Activated naive CD4-positive, alpha-beta T cell treated with anti-CD3 and anti-CD28 coated beads for 36 hours (primary cell): ENCODE data around the gene DHRS4. TPM values are rescaled to one million over a fixed set of nuclear protein-coding genes. Genes with fewer than 3 reads are reported as not detected.
"Not testable (repeated sequence)": the region's sequence is repeated elsewhere in the genome, so short reads cannot be mapped to it uniquely, and the experiment has no call there.

Experiments
- CTCF ChIA-PET: fragments of 350-600 bp; sonication (Branson Sonifier 250); formaldehyde crosslinking; loops from one replicate; lab custom pipeline; 2021; ENCODE audit warnings: antibody characterized with exemption; lab: Charles Lee
- DNase-seq: peaks from one replicate; pipeline ENCODE4 v3.0.0-alpha.2; 2020
- H3K27ac Mint-ChIP-seq: one replicate; pipeline ENCODE4 v1.8.0; 2021; ENCODE audit warnings: mild to moderate bottlenecking, mixed read lengths
- H3K27me3 Mint-ChIP-seq: one replicate; pipeline ENCODE4 v1.8.0; 2021; ENCODE audit warnings: low read depth, mixed read lengths
- H3K36me3 Mint-ChIP-seq: one replicate; pipeline ENCODE4 v1.8.0; 2021; ENCODE audit warnings: low read depth, mixed read lengths
- H3K4me1 Mint-ChIP-seq: one replicate; pipeline ENCODE4 v1.8.0; 2021; ENCODE audit warnings: low read depth, mixed read lengths
- H3K4me3 Mint-ChIP-seq: one replicate; pipeline ENCODE4 v1.8.0; 2021; ENCODE audit warnings: mild to moderate bottlenecking, moderate library complexity, mixed read lengths
- H3K9me3 Mint-ChIP-seq: one replicate; pipeline ENCODE4 v1.8.0; 2021; ENCODE audit warnings: mixed read lengths
- intact Hi-C: fragments of 100-400 bp; cut with micrococcal nuclease; formaldehyde crosslinking; loops from one replicate; pipeline ENCODE4 v1.15.1; 2023
- total RNA-seq, 2 experiments: library from RNA; stranded (reverse); gene quantifications; one replicate each; pipeline ENCODE4 v1.2.3, GENCODE V29; 2021

DHRS4 gene
- total RNA-seq, 2 experiments from 2014 or later: 22.8 to 24.0 TPM

DNA sequence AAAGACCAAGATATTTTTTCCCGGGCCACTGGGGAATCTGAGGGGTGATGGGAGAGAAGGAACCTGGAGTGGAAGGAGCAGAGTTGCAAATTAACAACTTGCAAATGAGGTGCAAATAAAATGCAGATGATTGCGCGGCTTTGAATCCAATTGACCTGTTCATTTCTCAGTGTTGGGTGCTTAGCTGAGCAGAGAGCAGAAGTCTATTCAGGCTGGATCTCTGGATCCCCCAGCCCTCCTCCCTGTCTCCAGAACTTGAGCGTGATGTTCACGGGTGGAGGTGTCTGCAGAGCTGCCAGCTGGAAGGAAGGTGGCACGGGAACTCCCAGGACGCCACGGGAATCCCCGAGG, 15.5 kb downstream of the DHRS4 start:
- H3K36me3 Mint-ChIP-seq, H3K27ac Mint-ChIP-seq, CTCF ChIA-PET, H3K4me1 Mint-ChIP-seq, intact Hi-C loops, H3K27me3 Mint-ChIP-seq, H3K9me3 Mint-ChIP-seq, DNase-seq, H3K4me3 Mint-ChIP-seq: not testable (repeated sequence)

DNA sequence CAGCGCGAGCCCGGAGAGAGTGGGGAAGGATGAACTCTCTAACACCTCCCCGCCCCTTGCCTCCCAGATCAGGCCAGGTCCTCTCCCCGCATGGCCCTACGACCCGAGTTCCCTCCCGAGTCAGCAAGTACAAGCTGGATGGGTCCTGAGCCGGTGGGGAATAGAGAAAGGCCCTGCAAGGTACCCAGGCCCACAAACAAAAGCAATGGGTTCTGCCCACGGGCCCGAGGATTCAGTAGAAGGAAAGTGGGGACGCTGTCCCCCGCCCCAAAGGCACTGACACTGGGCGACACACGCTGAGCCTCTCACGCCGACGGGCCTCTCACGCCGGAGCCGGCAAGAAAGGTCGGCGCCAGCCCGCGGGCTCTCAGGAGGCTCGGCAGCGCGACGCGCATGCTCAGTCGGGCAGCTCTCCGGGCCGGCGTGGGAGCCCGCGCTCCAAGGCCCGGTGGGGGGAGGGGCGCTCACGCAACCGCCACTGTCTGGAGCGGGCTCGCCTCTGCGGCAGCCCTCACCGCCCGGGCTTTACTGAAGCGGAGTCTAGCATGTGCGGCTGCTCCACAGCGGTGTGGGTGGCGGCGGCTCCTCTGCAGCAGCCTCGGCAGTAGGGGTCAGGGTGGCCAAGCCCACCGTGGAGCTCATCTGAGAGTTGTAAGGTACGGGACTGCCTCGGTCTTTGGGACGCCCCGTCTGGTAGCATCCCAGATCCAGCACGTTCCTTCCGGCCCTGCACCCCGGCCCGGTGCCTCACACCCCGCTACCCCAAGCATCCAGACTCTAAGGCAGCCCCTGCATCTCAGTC, 16.1 kb downstream of the DHRS4 start:
- H3K4me3 Mint-ChIP-seq: peak overlapping the region; percentile 29
- H3K4me1 Mint-ChIP-seq, CTCF ChIA-PET, intact Hi-C loops, H3K9me3 Mint-ChIP-seq, H3K27me3 Mint-ChIP-seq, H3K36me3 Mint-ChIP-seq, H3K27ac Mint-ChIP-seq: not testable (repeated sequence)
- DNase-seq: peak; percentile 63

DNA sequence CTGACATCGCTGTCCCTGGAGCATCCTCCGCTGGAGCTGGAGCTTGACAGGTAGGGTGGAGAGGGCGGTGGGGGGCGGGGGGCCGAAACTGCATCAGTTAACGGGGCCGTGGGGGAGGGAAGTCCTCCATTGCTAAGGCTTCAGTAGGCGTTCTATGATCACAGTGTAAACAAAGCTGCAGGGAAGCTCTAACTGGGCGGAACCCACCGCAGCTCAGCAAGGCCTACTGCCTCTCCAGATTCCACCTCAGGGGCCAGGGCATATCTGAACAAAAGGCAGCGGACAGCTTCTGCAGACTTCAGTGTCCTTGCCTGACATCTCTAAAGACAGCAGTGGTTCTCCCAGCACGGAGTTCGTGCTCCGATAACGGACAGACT, 16.7 kb downstream of the DHRS4 start:
- H3K9me3 Mint-ChIP-seq, H3K4me3 Mint-ChIP-seq, DNase-seq, H3K4me1 Mint-ChIP-seq, intact Hi-C loops, H3K27me3 Mint-ChIP-seq, H3K36me3 Mint-ChIP-seq, H3K27ac Mint-ChIP-seq: not testable (repeated sequence)
- CTCF ChIA-PET: interaction anchor here (1.3 kb wide), 1 partner anchor 64 kb away, joined by 4 read pairs; no protein-coding TSS in a partner anchor

DNA sequence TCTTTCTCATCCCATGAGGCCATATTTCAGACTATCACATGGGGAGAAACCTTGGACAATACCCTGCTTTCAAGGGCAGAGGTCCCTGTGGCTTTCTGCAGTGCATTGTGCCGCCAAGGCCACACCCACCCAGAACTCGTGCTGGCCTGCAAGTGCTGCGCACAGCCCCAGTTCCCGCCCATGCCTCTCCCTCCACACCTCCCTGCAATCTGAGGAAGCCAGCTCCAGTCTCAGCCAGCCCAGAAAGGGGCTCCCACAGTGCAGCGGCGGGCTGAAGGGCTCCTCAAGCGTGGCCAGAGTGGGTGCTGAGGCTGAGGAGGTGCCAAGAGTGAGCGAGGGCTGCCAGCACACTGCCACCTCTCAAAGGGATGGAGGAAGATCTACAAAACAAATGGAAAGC, 19.6 kb downstream of the DHRS4 start:
- CTCF ChIA-PET: interaction anchor here (0.6 to 2.3 kb wide), 2 partner anchors 61 to 85 kb away, joined by 3 to 4 read pairs; no protein-coding TSS in a partner anchor
- H3K27me3 Mint-ChIP-seq, intact Hi-C loops, DNase-seq, H3K36me3 Mint-ChIP-seq, H3K27ac Mint-ChIP-seq, H3K9me3 Mint-ChIP-seq, H3K4me3 Mint-ChIP-seq, H3K4me1 Mint-ChIP-seq: not testable (repeated sequence)

DNA sequence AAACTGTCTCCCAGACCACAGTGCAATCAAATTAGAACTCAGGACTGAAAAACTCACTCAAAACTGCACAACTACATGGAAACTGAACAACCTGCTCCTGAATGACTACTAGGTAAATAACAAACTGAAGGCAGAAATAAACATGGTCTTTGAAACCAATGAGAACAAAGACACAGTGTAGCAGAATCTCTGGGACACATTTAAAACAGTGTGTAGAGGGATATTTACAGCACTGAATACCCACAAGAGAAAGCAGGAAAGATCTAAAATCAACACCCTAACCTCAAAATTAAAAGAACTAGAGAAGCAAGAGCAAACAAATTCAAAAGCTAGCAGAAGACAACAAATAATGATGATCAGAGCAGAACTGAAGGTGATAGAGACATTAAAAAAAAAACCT, 20.5 kb downstream of the DHRS4 start:
- not testable (repeated sequence) for H3K36me3 Mint-ChIP-seq
- CTCF ChIA-PET: interaction anchor here (0.6 to 1.4 kb wide), 4 partner anchors 12 to 116 kb away, joined by 3 to 5 read pairs (median 4); no protein-coding TSS in a partner anchor

DNA sequence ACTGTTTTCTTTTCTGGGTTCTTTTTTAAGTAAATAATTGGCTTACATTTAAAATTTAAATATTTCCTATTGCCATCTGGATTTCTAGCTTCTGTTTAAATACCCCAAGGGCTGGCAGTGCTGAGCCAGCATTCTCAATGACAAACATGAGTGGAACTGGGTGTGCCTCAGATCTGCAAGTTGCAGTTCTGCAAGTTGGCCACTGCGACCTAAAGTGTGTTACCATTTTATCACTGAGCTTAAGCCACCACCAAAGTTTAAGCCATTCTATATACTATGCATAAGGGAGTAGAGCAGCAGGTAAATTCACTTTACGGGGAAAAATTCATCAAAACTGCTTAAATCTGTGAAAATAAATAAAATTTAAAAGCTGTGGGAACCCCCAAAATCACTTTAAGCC, 23.6 kb downstream of the DHRS4 start:
- intact Hi-C loops, H3K27ac Mint-ChIP-seq, H3K27me3 Mint-ChIP-seq, H3K36me3 Mint-ChIP-seq, DNase-seq, H3K4me1 Mint-ChIP-seq, H3K9me3 Mint-ChIP-seq, H3K4me3 Mint-ChIP-seq: not testable (repeated sequence)
- CTCF ChIA-PET: interaction anchor here (0.5 to 1.2 kb wide), 3 partner anchors 57 to 115 kb away, joined by 3 read pairs; no protein-coding TSS in a partner anchor

More for the DNA sequence above, 20.5 kb downstream of the DHRS4 start:
- H3K9me3 Mint-ChIP-seq, H3K27me3 Mint-ChIP-seq, H3K4me3 Mint-ChIP-seq, DNase-seq, intact Hi-C loops, H3K4me1 Mint-ChIP-seq, H3K27ac Mint-ChIP-seq: not testable (repeated sequence)

DNA sequence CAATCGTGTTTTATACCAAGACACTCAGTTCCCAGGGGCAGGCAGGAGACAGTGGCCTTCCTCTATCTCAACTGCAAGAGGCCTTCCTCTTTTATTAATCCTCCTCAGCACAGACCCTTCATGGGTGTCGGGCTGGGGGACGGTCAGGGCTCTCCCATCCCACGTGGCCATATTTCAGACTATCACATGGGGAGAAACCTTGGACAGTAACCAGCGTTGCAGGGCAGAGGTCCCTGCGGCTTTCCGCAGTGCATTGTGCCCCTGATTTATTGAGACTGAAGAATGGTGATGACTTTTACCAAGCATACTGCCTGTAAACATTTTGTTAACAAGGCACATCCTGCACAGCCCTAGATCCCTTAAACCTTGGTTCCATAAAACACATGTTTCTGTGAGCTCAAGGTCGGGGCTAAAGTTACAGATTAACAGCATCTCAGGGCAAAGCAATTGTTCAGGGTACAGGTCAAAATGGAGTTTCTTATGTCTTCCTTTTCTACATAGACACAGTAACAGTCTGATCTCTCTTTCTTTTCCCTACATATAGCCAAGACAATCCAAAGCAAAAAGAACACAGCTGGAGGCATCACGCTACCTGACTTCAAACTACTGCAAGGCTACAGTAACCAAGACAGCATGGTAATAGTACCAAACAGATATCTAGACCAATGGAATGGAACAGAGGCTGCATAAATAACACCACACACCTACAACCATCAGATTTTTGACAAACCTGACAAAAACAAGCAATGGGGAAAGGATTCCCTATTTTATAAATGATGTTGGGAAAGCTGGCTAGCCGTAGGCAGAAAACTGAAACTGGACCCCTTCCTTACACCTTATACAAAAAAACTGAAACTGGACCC, 28.6 kb downstream of the DHRS4 start:
- H3K27ac Mint-ChIP-seq, intact Hi-C loops, H3K36me3 Mint-ChIP-seq, H3K4me3 Mint-ChIP-seq, H3K27me3 Mint-ChIP-seq, CTCF ChIA-PET, DNase-seq, H3K4me1 Mint-ChIP-seq, H3K9me3 Mint-ChIP-seq: not testable (repeated sequence)

DNA sequence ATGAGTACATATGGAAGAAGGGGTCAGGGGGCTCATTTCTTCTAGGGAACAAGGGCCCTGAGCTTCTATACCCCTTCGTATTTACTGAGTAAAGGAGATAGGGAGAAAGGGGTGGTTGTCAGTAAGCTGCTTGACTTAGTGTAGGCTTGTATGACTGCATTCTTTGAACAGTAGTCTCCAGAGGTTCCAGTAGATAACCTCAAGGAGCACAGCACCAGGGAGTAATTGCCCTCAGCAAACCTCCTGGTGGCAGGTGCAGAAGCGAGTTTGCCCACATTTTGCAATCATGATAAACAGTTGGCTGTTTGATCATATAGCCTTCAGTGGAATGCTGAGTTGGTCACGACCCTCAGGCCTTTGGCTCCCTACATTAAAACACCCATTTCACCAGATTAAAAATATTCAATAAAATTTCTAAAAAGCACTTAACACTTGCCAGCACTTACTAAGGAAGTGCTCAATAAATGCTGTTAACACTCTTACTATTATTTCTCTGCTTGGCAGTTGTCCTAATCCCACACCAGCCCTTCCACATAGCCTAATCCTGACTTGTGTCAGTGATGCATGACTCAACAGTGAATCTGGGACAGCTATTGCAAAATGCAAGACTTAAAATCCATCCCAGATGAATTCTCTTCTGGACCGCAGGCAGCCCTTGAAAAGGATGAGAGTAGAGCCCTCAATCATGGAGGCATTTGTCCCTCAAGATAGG, 31.5 kb downstream of the DHRS4 start:
- CTCF ChIA-PET: interaction anchor here (0.7 kb wide), 1 partner anchor 176 kb away, joined by 3 read pairs; the partner anchor contains the start of gene IRF9
- no peaks in the 10 kb centered on the region for H3K9me3 Mint-ChIP-seq
- intact Hi-C loops: no loop called here
- H3K4me1 Mint-ChIP-seq: peaks cover 26% of the 10 kb centered on the region
- no peaks in the 10 kb centered on the region for H3K27me3 Mint-ChIP-seq
- H3K27ac Mint-ChIP-seq: no peak overlapping the region
- H3K36me3 Mint-ChIP-seq: peaks cover 5% of the 10 kb centered on the region
- no peak for DNase-seq
- no peak overlapping the region for H3K4me3 Mint-ChIP-seq

DNA sequence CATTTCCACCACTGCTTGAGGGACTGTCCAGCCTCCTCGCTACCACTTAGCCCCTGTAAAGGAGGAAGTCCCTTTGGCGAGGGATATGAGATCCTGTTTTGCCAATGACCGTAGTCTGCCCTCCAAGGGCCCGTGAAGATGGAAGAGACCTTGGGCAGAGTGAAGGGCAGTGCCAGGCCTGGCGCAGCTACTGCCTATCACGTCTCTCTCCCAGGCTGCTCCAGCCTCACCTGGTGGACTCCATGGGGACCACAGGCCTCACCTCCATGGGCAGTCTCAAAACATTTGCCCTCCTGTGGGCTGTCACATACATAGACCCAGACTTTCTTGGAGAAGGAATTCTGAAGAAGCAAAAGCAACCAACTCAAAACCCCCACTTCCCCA, 34.6 kb downstream of the DHRS4 start:
- CTCF ChIA-PET: interaction anchor here (0.6 to 1.2 kb wide), 6 partner anchors 26 to 201 kb away, joined by 3 to 4 read pairs (median 3); no protein-coding TSS in a partner anchor
- not testable (repeated sequence) for DNase-seq, H3K36me3 Mint-ChIP-seq, H3K27me3 Mint-ChIP-seq, H3K9me3 Mint-ChIP-seq
- Mint-ChIP-seq H3K27ac (peak overlapping the region; percentile 44), H3K4me1 (peaks cover 26% of the 10 kb centered on the region), H3K4me3 (peak overlapping the region; percentile 86)
- intact Hi-C loops: loop anchor here (1.0 to 2.0 kb wide), 6 partner anchors 48 to 173 kb away; partner anchors contain the start of genes DCAF11, IRF9, NRL and PCK2

DNA sequence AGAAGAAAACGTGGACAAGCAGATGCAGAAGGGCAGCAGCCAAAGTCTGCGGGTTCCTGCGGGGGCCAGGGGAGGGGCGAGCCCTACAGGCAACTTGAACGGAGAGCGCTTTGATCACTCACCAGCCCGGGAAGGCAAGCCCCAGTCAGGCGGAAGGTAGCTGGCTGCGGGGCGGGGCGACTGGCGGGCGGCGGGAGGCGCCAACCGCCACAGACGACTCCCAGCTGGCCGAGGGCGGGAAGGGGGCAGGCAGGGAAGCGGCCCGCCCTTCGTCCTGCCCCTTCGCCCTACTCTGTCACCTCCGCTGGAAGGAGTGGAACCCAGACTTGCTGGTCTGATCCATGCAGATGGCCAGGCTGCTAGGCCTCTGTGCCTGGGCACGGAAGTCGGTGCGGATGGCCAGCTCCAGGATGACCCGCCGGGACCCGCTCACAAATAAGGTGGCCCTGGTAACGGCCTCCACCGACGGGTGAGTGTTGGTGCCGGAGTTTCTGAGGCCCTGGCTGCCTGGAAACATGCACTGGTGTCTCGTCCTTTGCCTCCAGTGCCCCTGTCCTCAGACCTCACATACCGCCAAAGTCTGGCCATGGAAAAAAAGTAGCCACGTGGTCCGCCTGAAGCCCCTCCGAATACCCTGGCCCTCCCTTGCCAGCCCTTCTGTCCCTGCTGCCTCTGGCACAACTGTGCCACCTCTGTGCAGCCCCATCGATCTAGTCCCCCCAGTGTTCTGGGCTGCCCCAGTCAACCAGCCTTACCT, 35.2 kb downstream of the DHRS4 start, which contains the start of gene DHRS4L2:
DHRS4L2 (plus strand) TSS at position 323 of the 757 bp plus-strand sequence; CDS start at position 342, 19 bp downstream.
- intact Hi-C loops: loop anchor here (1.0 to 2.0 kb wide), 6 partner anchors 48 to 173 kb away; partner anchors contain the start of genes DCAF11, IRF9, NRL and PCK2
- Mint-ChIP-seq H3K4me3 (peak within 1 kb of the TSS; percentile 86), H3K4me1 (peaks cover 26% of the 10 kb centered on the region), H3K27ac (peak within 1 kb of the TSS; percentile 78)
- not testable (repeated sequence) for H3K27me3 Mint-ChIP-seq, H3K36me3 Mint-ChIP-seq, H3K9me3 Mint-ChIP-seq
- CTCF ChIA-PET: interaction anchor here (0.6 to 1.2 kb wide), 6 partner anchors 26 to 200 kb away, joined by 3 to 4 read pairs (median 3); no protein-coding TSS in a partner anchor
- peak; percentile 92 for DNase-seq

DNA sequence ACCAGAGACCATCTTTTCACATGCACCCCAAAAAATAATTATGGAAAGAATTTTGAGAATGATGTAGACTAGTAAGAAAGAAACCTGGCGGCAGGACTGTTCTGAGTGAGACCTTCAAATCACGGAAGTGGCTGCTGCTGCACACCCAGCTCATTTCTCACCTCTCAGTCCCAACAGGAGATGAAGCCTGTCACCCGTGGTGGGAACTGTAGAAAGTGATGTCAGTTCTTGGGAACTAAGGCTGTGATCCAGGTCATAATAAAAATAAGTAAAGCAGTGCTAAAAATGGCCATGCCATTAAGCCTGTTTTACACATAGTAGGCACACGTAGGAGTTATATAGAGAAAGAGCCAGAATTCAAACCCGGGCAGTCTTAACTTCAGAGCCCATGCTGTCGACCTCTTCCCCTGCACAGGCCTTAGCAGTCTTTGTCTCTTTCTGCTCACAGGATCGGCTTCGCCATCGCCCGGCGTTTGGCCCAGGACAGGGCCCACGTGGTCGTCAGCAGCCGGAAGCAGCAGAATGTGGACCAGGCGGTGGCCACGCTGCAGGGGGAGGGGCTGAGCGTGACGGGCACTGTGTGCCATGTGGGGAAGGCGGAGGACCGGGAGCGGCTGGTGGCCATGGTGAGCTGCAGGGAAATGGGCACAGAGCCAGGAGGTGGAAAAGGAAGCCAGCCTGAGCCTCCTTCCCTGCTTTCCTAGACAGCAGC, 36.3 kb downstream of the DHRS4 start:
- H3K27me3 Mint-ChIP-seq, H3K9me3 Mint-ChIP-seq, H3K36me3 Mint-ChIP-seq, CTCF ChIA-PET: not testable (repeated sequence)
- Mint-ChIP-seq H3K27ac (peak overlapping the region; percentile 78), H3K4me1 (peaks cover 26% of the 10 kb centered on the region), H3K4me3 (peak overlapping the region; percentile 86)
- intact Hi-C loops: loop anchor here (2.0 kb wide), 1 partner anchor 105 kb away; the partner anchor contains the start of gene PCK2
- peak; percentile 31 for DNase-seq
